HG03565 (cell line): ENCODE measurements around the gene ADM2.

Experiments used
- ATAC-seq: cut with Tn5 transposase; IDR thresholded peaks from one replicate; pipeline ENCODE4 v1.9.1; 2021; ENCODE audit warnings: mild to moderate bottlenecking, moderate library complexity; ENCODE audit not compliant: unreplicated experiment

ADM2 gene

DNA sequence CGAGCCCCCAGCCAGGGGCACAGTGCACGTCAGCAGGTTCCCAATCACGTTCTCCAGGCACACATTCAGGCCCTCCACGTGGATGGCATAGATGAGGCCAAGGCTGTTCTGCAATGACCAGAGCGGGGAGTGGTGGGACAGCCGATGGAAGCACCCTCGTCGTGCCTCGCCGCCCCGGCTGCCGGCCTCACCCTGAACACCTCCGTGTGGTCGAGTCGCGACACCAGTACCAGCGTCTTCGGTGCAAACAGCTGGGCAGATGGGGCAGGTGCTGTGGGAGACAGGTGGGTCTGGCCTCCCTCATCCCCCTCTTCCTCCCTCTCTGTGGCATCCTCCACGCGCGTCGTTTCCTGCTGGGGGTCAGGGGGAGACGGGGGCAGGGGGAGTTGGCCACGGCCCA, 14.0 kb upstream of the ADM2 start:
- no peak for ATAC-seq

DNA sequence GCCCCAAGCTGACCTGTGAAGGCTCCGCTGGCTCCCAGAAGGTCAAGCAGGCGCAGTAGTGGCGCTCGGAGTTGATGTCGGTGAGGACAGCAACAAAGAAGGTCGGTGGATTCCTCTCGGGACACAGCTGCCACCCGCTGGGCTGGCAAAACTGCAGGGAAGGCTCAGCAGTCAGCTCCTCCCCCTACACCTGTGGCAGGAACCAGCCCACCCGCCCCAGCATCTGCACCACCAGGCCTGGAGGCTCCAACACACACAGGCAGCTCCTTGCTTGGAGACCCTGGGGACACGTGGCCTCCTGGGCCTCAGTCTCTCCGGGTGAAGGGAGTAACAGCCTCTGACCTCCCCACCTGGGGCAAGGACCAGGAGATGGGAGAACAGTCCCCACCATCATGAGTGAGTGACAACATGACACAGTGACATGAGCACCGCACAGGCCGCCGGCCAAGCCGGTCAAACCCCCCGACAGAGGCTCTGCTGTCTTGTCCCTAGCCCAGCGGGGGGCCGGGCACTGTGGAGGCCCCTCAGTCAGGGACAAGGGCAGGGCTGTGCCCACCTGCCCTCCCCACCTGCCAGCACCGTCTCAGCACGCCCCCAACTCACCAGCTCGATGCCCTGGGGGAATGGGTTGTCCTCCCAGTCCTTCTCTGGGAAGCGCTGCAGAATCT, 13.4 kb upstream of the ADM2 start:
- no peak for ATAC-seq

DNA sequence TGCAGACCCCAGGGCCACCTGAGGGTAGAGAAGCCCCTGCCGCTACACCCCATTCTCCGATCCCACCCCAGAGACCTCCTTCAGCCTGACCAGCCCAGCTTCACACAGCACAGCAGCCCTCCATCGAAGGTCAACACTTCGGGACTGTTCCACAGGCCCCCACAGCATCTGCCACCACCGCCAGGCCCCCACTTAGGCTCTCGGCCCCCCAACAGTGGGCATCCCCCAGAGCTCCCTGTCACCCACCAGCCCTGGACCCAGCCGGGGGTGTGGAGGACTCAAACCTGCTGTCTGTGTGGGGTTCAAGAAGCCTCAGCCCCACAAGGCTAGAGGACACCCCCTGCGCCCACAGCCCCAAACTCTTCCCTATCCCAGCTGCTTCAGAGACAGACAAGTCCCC, 12.7 kb upstream of the ADM2 start:
- no peak for ATAC-seq

DNA sequence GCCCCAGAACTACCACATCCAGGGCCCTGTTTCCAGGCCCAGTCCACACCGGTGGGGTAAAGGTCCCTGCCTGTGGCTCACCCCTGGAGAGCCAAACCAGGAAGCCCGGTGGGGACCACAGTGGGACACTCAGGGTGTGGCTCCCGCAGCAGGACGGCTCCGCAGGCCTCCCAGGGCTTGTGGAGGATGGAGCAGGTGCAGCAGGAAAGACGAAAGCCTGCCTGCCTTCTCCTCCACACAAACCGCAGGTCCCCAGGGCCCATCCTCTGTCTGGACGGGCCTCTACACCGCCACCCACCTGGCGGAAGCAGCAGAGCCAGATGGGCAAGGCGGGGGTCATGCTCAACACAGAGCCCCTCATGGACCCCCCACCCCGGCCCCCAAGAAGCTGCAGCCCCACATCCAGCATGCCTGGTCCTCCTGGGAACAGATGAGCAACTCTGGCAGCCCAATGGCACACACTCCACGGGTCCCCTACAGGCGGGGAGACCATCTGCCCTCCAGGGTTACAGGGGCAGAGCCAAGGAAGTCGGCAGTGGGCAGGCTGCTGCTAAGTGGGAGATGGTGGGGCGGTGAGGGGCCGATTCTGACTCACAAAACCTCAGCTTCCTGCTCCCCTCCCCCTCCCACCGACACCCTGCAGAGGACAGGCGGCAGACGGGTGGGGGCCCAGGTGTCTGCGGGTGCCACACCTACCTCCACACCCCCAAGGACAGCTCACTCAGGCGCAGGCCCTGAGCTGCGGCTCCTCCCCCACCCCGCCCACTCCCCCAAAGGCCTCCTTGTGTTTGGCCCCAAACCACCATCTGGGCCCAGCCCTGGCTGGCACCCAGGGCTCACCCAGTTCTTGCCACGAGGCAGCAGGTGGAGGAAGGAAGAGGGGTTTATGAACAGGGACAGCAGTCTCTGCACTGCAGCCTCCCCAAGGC, 11.7 kb upstream of the ADM2 start:
- no peak for ATAC-seq

DNA sequence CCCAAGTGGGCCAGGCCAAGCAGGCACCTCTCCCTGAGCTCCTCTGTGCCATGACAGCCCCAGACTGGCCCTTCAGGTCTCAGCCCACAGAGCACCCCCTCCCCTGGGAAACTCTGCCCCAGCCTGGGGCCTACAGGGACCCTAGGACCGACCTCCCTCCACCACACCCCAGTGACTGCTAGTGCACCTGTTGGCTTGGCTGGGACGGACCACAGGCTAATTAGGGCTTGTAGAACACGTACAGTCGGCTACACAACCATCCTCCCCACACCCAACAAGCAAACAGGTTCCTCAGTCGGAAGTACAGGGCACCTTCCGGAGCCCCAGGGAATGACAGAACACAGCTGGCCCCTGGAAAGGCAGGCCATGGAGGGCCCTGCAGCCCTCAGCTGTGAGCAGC, 10.9 kb upstream of the ADM2 start:
- no peak for ATAC-seq

DNA sequence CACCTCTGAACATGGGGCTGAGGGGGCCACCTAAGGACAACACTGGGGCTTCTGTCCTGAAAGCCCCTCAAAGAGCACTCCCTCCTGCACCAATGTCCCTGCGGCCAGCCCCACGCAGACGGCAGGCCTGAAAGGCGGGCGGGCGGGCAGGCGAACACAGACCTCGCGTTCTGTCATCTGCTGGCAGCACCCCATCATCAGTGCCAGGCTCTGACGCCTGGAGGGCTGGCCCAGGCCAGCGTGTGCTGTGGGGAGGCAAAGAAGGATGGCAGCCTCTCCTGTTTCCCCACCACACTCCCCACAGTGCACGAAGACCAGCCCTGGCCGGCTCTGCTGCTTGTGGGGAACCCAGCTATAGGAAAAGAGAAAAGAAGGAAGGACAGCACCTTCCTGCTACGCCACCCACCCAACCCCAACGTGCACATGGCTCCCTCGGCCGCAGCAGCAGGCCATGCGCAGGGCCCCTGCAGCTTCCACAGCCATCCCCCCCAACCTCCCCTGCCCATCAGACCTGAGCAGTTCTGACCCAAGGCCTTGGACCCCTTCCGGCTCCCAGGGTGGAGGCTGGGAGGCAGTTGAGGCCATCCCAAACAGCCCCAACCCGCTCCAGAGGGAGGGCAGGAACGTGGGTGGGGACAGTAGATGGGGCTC, 10.0 kb upstream of the ADM2 start:
- ATAC-seq: no peak

DNA sequence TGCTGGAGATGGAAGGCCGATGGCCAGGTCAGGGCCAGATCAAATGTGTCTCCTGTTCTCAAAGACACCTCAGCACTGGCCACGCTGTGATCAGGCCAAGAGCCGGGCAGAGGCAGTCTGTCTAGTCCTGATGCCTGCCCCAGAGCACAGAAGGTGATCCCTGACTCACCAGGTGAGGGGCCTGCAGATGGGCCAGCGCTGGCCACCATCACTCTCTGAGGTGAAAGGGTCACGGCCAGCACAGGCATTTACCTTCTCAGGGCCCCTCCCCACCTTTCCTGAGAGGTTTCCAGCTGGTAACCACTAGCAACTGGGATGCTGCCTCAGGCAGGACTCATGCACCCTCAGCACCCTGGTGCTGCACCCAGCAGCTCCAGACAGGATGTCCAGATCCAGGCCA, 9.4 kb upstream of the ADM2 start:
- no peak for ATAC-seq

DNA sequence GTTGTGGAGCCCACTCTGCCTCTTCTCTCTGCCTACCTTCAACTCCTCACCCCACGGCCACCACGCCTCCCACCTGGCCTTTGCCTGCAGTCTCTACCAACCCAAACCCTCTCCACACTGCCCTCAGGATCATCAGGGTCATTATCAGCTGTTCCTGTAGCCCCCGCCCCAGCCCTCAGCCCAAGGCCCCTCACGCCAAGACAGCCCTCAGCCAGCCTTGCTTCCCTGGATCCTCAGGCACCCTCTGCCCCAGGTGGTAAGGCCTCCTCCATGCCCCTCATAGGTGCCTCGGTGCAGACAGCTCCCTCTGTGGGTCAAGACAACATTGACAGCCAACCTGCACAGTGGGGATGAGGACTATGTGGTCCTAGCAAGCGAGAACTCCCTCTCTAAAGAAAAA, 8.3 kb upstream of the ADM2 start:
- no peak for ATAC-seq

DNA sequence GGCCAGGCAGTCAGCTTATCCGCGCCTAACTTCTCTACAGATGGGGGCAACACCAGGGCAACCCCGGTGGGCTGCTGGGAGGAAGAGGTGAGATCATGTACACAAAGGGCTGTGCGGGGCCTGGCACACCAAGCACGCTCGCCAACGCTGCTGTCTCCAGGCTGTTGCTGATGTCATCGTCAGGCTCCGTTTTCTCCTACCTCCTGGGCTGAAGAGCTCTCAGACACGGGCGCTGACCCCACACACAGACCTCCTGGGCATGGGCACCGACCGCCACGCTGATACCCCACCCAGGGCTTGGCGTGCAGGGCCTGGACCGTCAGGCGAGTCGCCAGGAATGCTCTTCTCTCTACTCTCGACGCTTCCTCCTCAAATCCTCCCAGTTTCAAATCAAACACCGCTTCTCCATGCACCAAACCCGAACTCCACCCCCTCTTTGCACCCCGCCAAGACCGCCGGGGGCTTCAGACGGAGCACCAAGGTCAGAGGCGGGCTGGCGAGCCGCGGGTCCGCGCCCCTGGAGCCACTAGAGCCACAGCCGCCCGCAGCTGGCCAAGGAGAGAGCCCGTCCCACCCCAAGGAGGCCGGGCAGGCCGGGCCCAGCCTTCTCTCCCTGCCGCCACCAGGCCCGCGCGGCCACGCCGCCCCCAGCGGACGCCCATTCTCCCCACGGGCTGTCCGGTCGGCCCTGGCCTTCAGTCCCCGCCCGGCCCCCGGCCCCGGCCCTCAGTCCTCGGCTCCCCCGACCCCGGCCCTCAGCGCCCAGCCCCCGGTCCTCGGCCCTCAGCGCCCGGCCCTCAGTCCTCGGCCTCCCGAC, 7.3 kb upstream of the ADM2 start:
- ATAC-seq: no peak

DNA sequence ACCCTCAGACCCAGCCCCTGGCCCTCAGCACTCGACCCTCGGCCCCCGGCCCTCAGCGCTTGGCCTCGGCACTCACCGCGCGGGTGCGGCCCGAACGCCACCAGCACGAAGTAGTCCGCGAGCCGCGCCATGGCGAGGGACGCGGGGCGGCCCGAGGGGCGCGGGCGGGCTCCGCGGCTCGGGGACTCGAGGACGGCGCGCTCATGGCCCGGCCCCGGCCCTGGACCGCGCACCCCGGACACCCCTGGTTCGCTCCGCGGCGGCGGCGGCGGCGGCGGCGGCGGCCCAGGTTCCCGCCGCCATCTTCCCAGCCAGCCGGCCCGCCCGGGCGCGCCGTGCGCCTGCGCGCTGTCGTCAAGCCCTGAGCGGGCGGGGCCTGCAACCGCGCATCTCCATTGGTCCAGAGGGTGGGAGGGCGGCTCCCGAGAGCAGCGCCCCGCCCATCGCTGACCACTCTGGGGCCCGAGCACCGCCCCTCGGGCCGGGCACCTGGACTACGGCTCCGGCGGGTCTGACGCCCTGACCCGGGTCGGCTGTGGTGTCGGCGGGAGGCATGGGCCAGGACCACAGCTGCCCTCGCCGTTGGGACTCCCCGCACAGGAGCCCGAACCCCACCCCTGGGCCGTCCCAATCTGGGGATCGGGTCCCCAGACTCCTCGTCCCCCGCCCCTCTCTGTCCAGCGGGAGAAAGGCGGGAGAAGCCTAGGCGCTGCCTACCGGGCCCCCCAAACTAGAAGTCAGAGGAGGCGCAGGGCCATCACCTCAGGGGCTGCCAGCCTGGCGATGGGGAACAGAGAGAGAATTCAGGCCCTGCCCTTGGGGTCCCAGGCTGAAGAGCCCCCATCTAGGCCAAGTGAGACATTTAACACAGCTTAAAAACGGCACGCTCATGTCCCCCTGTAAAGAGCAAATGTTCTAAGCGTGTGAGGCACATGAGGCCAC, 6.4 kb upstream of the ADM2 start, which contains the start of gene SBF1:
SBF1 (minus strand) TSS at position 326 of the 942 bp plus-strand sequence; CDS start at position 131, 195 bp downstream.
- peak; percentile 78 for ATAC-seq

DNA sequence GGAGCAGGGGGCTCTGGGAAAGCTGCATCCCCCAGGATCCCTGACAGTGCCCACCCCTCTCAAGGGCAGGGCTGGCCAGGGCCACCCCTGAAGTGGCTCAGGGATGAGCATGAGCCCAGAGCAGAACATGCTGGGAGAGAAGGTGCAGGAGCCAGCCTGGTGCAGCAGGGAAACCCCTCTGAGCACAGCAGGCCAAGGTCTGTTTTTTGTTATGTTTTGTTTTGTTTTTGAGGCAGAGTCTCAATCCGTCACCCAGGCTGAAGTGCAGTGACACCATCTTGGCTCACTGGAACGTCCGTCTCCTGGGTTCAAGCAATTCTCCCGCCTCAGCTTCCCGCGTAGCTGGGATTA, 5.7 kb upstream of the ADM2 start:
- ATAC-seq: no peak

DNA sequence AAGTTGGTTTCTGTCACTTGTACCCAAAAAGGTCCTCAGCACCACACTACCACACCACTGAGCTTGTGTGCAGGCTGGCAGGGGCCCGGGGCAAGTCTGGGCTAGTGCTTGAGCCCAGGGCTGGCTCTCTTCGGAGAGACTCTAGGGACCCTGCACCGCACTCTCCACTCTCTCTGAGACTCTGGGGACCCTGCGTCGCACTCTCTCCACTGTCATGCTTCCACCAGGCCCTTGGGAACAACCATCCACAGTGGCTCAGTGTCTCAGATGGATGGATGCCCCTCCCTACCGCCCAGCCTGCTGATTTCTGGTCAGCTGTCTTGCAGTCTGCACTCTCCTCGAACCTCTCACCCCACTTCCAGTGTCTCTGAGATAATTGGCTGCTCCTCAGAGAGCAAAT, 4.5 kb upstream of the ADM2 start:
- no peak for ATAC-seq

DNA sequence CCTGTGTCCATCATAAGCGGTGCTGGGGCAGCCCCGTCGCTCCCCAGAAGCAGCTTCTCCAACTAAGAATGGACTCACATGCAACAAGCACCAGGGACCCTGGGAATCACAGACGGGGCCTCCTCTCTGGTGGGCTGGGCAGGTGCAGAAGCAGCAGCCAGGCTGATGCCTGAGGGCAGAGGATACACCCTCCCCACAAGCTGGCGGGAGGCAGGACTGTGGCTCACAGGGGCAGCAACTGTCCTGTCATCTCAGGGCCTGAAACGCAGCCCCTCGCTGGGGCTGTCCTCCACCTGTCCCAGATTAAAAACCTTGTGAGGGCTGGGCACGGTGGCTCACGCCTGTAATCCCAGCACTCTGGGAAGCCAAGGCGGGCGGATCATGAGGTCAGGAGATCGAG, 3.4 kb upstream of the ADM2 start:
- no peak for ATAC-seq

DNA sequence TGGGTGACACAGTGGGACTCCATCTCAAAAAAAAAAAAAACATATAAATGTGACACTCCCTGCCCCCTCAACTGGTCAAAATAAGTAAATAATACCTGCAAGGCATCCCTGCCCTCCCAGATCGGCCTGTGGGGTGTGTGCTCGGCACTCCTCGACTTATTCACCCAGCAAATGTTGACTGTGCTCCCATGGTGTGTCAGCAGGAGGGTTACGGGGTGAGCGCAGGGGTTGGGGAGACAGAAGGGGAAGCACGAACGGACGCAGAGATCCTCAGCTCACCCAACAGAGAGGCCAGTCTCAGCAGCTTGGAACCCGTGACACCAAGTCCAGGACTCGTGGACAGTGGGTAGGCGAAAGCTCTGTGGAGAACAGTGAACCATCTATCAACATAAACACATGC, 1.6 kb upstream of the ADM2 start:
- no peak for ATAC-seq

DNA sequence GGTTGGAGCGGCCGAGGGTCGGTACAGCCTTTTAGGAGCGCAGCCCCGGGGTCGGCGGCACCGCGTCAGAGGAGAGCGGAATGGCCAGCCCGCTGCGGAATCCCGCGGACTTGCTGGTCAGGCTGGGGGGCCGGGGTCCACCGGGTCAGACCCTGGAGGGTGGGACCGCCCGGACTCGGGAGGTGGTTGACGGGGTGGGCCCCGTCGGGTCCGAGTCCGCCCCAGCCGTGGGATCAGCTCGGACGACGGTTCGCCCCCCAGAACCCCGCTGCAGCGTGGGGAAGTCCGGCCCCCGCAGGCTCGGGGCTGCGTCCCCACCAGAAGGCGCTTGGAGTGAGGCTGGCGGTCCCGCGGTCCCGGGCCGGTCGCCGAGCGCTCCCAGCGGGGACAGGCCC, 301 bp upstream of the ADM2 start:
- ATAC-seq: no peak

DNA sequence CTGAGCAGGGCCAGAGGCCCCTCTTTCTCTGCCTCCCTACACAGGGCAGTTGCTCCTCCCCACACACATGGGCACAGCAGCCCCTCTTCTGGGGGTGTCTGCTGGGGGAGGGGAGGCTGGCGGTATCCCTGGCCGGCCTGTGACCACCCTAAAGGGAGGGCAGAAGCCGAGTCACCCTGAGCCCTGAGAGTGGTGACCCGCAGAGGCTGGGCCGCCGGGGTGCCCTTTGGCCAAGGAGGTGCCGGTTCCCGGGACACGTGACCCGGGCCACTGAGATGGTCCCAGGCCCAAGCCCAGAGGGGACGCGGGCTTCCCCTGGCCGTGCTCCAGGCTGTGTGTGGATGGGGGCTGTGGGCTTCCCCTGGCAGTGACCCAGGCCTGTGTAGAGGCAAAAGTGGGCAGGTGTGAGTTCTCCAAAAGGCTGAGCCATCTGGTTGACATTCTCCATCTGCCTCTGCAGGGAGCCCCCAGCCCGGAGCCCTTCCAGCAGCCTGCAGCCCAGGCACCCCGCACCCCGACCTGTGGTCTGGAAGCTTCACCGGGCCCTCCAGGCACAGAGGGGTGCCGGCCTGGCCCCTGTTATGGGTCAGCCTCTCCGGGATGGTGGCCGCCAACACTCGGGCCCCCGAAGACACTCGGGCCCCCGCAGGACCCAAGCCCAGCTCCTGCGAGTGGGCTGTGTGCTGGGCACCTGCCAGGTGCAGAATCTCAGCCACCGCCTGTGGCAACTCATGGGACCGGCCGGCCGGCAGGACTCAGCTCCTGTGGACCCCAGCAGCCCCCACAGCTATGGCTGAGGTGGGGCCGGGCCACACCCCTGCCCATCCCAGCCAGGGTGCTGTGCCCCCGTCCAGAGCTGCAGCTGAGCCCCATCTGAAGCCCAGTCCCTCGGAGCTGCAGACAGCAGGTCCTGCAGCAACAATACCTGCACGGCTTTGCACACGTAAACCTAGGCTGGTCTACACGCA, 1.0 kb downstream of the ADM2 start:
- ATAC-seq: no peak

DNA sequence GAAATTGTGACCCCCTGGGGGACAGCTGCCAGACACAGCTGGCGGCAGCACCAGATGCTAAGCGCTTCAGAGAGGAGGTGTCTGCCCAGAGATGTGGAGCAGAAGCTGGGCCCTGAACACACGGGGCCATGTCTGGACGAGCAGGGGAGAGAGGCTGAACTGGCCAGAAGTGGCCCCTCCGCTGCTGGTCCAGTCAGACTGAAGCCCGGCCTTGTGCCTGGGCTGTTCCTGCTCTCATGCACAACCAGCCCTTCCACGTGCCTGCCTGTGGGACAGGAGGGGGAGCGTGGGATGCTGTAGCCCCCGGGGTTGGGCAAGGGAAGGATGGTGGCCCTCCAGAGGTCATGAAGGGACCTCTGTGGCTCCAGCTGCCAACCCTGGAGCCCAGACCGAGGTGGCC, 1.8 kb downstream of the ADM2 start:
- no peak for ATAC-seq

DNA sequence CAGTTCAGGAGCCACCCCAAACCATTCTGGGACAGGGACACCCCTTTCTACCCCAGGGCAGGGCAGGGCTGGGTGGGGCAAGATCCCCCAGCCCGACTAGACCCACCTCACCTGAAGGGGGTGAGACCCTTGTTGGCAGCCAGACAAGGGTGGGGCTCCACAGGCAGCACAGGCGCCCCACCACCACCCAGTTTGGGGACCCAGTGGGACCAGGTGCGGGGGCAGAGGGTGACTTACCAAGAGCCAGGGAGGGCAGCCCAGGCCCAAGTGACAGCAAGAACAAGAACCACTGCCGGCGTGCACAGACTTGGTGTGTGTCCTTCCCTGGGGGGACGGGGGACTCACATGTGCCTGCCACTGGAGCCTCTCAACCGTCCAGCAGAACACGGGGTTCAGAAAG, 2.2 kb downstream of the ADM2 start:
- ATAC-seq: no peak
